ENCODE data around the gene CELA2A. TPM values are rescaled to one million over a fixed set of nuclear protein-coding genes. Genes with fewer than 3 reads are reported as not detected.
"Not testable (repeated sequence)": the region's sequence is repeated elsewhere in the genome, so short reads cannot be mapped to it uniquely, and the experiment has no call there.

The CELA2A gene
- total RNA-seq, 3 donors from 2014 or later, result 0.52 to 0.83 (median 0.53) TPM

DNA sequence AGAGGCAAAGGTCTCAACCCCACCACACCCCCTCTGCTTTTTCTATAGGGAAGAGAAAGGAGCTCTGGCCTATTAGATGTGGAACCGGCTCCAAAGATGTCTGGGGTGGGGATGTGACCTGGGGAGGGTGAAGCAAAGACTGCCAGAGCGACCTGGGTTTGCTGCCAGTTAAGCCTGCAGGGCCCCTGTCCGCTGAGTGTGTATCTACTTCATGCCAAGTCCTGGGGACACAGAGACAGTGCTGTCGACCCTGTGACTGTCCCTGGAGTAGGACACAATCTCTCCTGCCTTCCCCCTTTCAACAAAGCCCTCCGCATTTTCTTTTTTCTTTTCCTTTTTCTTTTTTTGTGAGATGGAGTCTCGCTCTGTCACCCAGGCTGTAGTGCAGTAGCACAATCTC lies 25.9 kb downstream of the CELA2A start:
- not testable (repeated sequence) for H3K27me3 Mint-ChIP-seq (ENCODE audit: low read depth); H3K9me3 Mint-ChIP-seq; ATAC-seq; H3K4me1 Mint-ChIP-seq (ENCODE audit: low read depth); DNase-seq; H3K4me3 Mint-ChIP-seq
- peaks cover 10% of the 10 kb centered on the region for H3K36me3 Mint-ChIP-seq (ENCODE audit: insufficient read depth)

DNA sequence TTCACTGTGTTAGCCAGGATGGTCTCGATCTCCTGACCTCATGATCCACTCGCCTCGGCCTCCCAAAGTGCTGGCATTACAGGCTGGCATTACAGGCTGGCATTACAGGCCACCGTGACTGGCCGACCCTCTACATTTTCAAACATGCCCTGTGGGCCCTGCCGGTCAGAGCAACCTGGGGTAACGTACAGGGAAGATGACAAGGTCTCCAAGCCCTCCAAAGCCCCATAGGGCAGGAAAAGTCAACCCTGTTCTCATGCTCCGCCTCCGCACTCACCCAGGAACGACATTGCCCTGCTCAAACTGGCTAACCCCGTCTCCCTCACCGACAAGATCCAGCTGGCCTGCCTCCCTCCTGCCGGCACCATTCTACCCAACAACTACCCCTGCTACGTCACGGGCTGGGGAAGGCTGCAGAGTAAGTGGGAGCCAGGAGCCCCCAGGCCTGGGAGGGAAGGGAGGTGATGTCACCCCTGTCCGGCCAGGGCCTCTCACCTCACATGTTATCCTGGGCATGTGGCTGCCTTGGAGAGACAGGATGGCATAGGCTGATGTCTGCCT lies 26.5 kb downstream of the CELA2A start:
- ATAC-seq; H3K4me3 Mint-ChIP-seq; H3K4me1 Mint-ChIP-seq (ENCODE audit: low read depth); H3K27me3 Mint-ChIP-seq (ENCODE audit: low read depth); DNase-seq; H3K9me3 Mint-ChIP-seq: not testable (repeated sequence)
- H3K36me3 Mint-ChIP-seq (ENCODE audit: insufficient read depth), result peaks cover 10% of the 10 kb centered on the region

DNA sequence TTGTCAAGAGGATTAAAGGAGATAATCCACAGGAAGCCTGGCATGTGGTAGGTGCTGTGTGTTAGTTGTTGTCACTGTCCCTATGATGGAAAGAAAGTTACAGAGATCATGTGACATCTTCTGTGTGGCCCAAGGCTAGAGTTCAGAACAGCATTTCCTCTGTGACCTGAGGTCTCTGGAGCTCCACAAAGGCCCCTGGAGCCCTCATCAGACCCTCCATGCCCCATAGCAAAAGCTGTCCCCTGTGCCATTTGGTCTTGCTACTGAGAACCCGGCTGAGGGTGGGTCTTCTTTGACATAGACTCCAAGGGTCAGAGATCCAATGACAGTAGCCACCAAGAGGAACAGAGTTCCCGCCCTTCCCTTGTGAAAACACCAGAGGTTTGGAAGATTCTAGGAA lies 27.4 kb downstream of the CELA2A start:
- peaks cover 13% of the 10 kb centered on the region for H3K36me3 Mint-ChIP-seq (ENCODE audit: insufficient read depth)
- no peaks in the 10 kb centered on the region for H3K27me3 Mint-ChIP-seq (ENCODE audit: low read depth)
- DNase-seq, result no peak
- H3K4me3 Mint-ChIP-seq, result no peak overlapping the region
- no peaks in the 10 kb centered on the region for H3K4me1 Mint-ChIP-seq (ENCODE audit: low read depth)
- ATAC-seq, result no peak
- no peaks in the 10 kb centered on the region for H3K9me3 Mint-ChIP-seq

DNA sequence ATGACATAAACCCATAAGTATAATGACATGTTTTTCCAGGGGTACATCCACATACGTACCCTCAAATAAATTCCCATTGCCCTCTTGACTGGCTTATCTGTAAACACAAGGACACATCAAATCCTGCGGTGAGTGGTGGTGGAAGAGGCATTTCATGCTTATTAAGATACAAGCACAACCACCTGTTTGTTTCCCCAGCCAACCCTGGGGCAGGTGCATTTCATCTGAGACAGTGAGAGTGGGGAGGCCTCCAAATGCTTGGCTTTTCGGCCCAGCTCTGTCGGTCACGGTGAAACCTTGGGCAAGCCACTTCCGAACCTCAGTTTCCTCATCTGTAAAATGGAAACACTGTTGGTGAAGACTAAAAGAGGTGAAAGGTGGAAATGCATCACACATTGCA lies 27.9 kb downstream of the CELA2A start:
- DNase-seq; H3K9me3 Mint-ChIP-seq; H3K4me1 Mint-ChIP-seq (ENCODE audit: low read depth); H3K27me3 Mint-ChIP-seq (ENCODE audit: low read depth); H3K4me3 Mint-ChIP-seq; ATAC-seq: not testable (repeated sequence)
- H3K36me3 Mint-ChIP-seq (ENCODE audit: insufficient read depth), result peaks cover 14% of the 10 kb centered on the region

DNA sequence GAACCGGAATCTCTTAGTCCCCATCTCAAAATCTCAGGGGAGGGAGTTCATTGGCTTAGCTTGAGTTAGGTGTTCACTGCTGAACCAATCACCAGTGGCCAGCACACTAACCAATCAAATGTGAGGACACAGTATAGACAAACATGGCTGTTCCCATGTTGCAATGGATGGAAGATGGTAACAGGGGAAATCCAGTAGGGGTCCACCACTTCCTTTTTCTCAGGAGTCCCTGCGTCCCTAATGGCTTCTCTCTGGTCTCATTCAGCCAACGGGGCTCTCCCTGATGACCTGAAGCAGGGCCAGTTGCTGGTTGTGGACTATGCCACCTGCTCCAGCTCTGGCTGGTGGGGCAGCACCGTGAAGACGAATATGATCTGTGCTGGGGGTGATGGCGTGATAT lies 29.1 kb downstream of the CELA2A start:
- ATAC-seq (no peak), DNase-seq (no peak)
- no peaks in the 10 kb centered on the region for H3K9me3 Mint-ChIP-seq
- H3K36me3 Mint-ChIP-seq (ENCODE audit: insufficient read depth), result peaks cover 19% of the 10 kb centered on the region
- no peaks in the 10 kb centered on the region for H3K4me1 Mint-ChIP-seq (ENCODE audit: low read depth)
- H3K27me3 Mint-ChIP-seq (ENCODE audit: low read depth), result no peaks in the 10 kb centered on the region
- no peak overlapping the region for H3K4me3 Mint-ChIP-seq

DNA sequence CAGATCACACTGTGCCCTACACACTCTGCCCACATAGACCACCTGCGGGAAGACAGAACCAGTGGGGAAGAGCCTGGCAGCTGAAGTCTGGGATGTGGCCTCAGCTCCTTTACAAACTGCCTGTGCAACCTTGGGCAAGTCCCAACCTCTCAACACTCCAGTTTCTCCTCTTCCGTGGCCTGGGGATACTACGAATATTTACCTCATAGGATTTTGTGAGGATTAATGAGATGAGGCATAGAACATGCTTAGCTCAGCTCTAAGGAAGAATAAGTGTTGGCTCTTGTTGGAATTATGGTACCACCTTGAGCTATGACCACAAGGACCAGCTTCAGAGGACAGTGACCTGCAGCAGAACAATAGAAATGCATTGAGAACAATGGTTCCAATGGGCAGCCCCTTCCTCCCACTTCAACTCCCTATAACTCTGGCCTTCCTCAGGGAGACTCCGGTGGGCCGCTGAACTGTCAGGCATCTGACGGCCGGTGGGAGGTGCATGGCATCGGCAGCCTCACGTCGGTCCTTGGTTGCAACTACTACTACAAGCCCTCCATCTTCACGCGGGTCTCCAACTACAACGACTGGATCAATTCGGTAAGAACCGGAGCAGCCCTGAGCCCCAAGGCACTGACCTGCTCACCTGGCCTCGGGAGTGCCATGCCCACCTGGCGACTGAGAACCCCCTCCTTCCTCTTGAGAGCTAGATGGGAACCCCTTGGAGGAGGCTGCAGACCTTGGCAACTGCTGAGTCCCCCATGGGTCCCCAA lies 30.5 kb downstream of the CELA2A start:
- H3K9me3 Mint-ChIP-seq; H3K4me1 Mint-ChIP-seq (ENCODE audit: low read depth); H3K4me3 Mint-ChIP-seq; ATAC-seq; H3K27me3 Mint-ChIP-seq (ENCODE audit: low read depth); DNase-seq: not testable (repeated sequence)
- peaks cover 19% of the 10 kb centered on the region for H3K36me3 Mint-ChIP-seq (ENCODE audit: insufficient read depth)

DNA sequence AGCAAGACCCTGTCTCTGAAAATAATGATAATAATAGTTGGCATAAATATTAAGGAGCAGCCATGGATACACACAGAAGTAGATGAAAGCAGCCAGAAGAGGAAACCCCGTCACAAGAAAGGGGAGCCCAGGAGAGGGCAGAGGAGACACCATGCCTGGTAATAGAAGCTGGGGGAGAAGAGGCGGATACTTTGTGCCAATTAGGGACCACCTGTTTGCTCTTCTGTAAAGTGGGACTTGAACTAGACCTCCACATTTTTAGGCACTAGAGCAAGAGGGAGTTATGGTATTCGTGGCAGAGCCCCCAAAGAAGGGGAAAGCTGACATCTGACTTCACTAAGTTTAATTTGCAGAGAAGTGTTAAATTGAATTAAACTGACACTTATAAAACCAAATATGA lies 31.8 kb downstream of the CELA2A start:
- peaks cover 27% of the 10 kb centered on the region for H3K36me3 Mint-ChIP-seq (ENCODE audit: insufficient read depth)
- H3K27me3 Mint-ChIP-seq (ENCODE audit: low read depth), result no peaks in the 10 kb centered on the region
- no peak overlapping the region for H3K4me3 Mint-ChIP-seq
- no peaks in the 10 kb centered on the region for H3K9me3 Mint-ChIP-seq
- H3K4me1 Mint-ChIP-seq (ENCODE audit: low read depth), result no peaks in the 10 kb centered on the region
- no peak for DNase-seq
- ATAC-seq, result no peak

DNA sequence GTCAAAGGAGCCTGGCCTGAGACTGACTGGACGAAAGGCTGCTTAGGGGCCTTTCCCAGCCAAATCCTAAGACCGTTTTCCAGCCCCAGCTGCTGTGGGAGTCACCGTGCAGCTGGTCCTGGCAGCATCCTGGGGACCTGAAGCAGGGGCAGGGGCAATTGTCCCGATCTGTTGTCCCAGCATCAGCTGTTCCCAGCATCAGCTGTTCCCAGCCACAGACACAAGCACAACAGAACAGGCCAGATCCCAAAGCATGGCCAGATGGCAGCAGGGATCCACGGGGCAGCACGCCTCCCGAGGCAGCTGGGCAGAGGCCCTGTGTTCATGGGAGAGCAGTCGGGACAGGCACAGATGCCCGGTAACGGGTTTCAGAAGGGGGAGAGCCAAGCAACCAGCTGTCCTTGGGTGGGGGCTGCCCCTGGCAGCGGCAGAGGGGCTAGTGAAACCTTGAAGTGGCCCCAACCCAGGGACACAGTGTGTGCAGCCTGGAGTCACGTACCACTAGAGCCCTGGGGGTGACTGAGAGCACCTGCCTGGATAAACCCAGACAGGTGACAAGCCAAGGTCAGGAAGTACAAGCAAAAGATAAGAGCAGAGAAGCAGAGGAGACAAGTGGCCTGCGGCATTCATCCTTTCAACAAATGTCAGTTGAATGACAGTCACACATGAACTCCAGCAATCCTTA lies 32.7 kb downstream of the CELA2A start:
- DNase-seq, result no peak
- Mint-ChIP-seq H3K9me3 (no peaks in the 10 kb centered on the region), H3K27me3 (ENCODE audit: low read depth) (no peaks in the 10 kb centered on the region)

DNA sequence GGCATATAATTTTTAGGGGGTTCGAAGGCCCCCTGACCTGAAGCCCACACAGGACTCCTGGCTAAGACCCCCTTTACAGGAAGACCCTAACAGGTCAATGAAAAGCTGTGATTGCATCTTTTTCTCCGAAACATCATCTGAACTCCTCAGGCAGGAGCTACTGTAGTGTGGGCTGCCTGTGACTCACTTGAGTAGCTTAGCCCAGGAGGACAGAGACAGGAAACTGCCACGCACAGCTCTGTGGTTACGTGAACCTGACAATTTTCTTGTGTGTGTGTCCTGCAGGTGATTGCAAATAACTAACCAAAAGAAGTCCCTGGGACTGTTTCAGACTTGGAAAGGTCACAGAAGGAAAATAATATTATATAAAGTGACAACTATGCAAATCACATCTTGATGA lies 34.5 kb downstream of the CELA2A start:
- peaks cover 33% of the 10 kb centered on the region for H3K36me3 Mint-ChIP-seq (ENCODE audit: insufficient read depth)
- DNase-seq; ATAC-seq; H3K4me3 Mint-ChIP-seq; H3K27me3 Mint-ChIP-seq (ENCODE audit: low read depth); H3K9me3 Mint-ChIP-seq; H3K4me1 Mint-ChIP-seq (ENCODE audit: low read depth): not testable (repeated sequence)

More for the DNA sequence above, 32.7 kb downstream of the CELA2A start:
- no peak for ATAC-seq
- Mint-ChIP-seq H3K4me1 (ENCODE audit: low read depth) (no peaks in the 10 kb centered on the region), H3K36me3 (ENCODE audit: insufficient read depth) (peaks cover 25% of the 10 kb centered on the region), H3K4me3 (no peak overlapping the region)

DNA sequence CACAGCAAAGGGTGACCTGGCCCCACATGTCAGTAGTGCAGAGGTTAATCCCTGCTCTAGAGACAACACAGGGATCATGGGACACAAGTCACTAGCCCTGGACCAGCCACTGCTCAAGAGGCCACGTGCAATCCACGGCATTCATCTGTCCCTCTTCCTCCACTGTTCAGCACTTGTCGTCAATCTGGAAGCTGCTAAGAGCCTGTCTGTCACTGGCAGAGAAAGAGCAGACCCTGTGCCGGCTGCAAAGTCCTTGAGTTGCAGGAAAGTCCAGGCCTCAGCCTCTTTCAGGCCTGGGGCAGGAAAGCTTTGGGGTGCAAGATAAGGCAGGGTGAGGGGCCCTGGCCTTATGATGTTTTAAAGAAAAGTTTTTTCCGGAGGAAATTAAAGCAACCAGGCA lies 36.1 kb downstream of the CELA2A start:
- Mint-ChIP-seq H3K9me3 (no peaks in the 10 kb centered on the region), H3K36me3 (ENCODE audit: insufficient read depth) (peaks cover 28% of the 10 kb centered on the region), H3K4me3 (no peak overlapping the region), H3K27me3 (ENCODE audit: low read depth) (no peaks in the 10 kb centered on the region), H3K4me1 (ENCODE audit: low read depth) (no peaks in the 10 kb centered on the region)
- ATAC-seq (no peak), DNase-seq (no peak)

DNA sequence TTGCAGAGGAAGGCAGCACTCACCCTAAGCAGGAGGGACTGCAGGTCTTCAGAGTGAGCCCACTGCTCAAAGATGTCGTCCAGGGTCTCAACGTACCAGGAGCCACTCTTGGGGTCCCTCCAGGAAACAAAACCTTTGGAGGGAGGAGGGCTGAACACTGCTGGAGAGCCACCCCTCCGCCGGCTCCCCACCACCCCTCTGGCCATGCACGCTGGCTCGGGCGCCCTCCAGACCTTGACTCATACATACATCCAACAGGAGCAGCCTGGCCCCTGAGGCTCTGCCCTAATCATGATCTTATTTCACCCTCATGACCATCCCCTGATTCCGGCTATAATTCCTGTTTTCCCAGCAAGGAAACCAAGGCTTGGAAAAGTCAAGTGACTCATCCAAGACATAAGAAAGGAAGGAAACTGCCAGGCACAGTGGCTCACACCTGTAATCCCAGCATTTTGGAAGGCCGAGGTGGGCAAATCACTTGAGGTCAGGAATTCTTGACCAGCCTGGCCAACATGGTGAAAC lies 37.4 kb downstream of the CELA2A start:
- Mint-ChIP-seq H3K4me3 (no peak overlapping the region), H3K27me3 (ENCODE audit: low read depth) (no peaks in the 10 kb centered on the region), H3K9me3 (no peaks in the 10 kb centered on the region), H3K4me1 (ENCODE audit: low read depth) (no peaks in the 10 kb centered on the region), H3K36me3 (ENCODE audit: insufficient read depth) (peaks cover 28% of the 10 kb centered on the region)
- DNase-seq (no peak), ATAC-seq (no peak)

DNA sequence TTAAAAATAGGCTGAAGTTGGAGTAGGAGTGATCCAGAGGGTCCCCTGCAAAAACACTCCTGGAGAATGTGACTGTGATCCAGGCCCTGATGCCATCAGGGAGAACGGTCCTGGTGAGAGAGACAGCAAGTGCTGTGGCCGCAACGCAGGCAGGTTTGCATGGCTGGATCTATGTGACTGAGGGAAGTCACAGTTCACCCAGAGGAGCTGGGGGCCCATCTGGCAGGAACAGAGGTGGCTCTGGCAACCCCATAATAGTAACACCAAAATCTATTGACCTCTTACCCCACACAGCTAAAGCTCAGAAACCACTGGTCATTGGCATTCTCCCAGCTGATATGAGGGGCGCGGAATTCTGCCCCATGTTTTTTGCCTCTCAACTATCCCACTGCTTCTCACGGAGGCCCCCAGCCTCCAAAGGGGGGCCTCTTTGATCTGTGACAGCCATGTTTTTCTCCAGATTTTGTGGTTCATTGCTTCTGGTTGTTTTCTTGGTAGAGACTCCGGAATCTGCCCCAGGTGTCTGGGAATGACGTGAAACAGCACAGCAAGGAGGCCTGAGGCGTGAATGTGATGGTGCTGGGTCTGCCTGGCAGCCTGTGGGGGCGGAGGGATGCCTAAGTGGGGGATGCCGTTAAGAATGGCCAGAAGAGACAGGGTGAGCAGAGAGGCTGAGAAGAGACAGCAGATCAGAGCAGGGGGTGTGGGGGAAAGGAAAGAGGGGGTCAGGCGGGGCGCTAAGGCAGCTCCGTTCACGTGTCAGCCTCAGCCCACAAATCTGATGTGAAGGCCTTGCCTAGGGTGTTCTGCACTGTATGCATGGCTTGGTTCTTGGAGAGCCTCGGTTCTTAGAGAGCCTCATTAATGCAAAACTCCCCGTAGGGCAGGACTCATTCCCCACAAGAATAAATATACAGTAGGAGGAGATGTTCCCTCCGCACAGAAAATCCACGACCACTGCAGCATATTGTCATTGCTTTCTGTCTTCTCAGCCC lies 43.9 kb downstream of the CELA2A start:
- no peak for ATAC-seq
- Mint-ChIP-seq H3K4me3 (no peak overlapping the region), H3K4me1 (ENCODE audit: low read depth) (no peaks in the 10 kb centered on the region), H3K27me3 (ENCODE audit: low read depth) (no peaks in the 10 kb centered on the region), H3K36me3 (ENCODE audit: insufficient read depth) (peaks cover 9% of the 10 kb centered on the region), H3K9me3 (no peaks in the 10 kb centered on the region)
- no peak for DNase-seq

DNA sequence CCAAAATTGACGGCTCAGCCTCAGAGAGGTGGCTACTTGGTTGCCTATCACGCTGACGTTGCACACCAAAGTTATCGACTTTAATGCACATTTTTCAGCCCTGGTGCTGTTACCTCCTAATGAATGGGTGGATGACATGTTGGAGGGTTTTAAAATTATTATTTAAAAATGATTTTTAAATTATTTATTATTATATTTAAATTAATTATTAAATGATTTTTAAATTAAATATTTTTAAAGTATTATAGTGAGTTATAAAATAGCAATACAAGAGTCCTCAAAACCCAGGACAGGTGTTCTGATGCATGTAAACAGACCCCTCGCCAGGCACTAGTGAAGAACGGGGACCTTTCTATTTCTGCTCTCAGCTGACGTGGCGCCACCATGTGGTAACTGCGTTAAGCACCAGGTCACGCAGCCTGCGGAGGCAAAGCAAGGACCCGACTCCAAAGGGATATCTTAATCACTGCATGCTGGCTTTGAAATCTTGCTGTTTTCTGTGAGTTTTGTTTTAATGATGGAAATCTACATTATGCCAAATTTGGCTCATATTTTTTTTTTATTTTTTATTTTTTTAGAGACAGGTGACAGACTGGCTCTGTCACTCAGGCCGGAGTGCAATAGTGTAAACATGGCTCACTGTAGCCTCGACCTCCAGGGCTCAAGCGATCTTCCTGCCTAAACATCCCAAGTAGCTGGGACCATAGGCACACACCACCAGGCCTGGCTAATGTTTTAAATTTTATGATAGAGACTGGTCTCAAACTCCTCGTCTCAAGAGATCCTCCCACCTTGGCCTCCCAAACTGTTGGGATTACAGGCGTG lies 44.9 kb downstream of the CELA2A start:
- no peaks in the 10 kb centered on the region for H3K27me3 Mint-ChIP-seq (ENCODE audit: low read depth)
- no peaks in the 10 kb centered on the region for H3K9me3 Mint-ChIP-seq
- DNase-seq, result peak; percentile 35
- H3K4me1 Mint-ChIP-seq (ENCODE audit: low read depth), result no peaks in the 10 kb centered on the region
- no peak overlapping the region for H3K4me3 Mint-ChIP-seq
- ATAC-seq, result peak; percentile 57 to 69
- H3K36me3 Mint-ChIP-seq (ENCODE audit: insufficient read depth), result peaks cover 4% of the 10 kb centered on the region
